Measurements from ENCODE around the gene NRDC. TPM values are rescaled to one million over a fixed set of nuclear protein-coding genes. Genes with fewer than 3 reads are reported as not detected.

The NRDC gene
- total and polyA plus RNA-seq, 2 experiments from 2014 or later, result 129 to 217 TPM

DNA sequence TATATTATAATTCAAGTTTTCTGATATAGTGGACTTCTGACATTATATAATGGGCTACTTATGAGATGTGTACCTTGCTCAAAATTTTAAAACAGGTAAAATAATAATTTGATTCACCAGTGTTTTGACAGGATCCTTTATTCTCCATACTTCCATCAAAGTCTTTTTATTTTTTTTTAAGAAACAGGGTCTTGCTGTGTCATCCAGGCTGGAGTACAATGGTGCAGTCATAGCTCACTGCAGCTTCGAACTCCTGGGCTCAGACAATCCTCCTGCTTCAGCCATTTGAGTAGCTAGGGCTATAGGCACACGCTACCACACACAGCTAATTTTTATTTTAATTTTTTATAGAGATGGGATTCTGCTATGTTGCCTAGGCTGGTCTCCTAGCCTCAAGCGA, 129.4 kb downstream of the NRDC start (continued):
- no peak for TF ChIP-seq ZNF462 (CRISPR knock-in tag; IDR thresholded peaks at IDR 0.05)
- no peak for TF ChIP-seq STAT1 (IDR thresholded peaks at IDR 0.05; ENCODE audit: unreplicated experiment)
- no peak for TF ChIP-seq REST (IDR thresholded peaks at IDR 0.05; ENCODE audit: unreplicated experiment)
- TF ChIP-seq, protein P1, sequence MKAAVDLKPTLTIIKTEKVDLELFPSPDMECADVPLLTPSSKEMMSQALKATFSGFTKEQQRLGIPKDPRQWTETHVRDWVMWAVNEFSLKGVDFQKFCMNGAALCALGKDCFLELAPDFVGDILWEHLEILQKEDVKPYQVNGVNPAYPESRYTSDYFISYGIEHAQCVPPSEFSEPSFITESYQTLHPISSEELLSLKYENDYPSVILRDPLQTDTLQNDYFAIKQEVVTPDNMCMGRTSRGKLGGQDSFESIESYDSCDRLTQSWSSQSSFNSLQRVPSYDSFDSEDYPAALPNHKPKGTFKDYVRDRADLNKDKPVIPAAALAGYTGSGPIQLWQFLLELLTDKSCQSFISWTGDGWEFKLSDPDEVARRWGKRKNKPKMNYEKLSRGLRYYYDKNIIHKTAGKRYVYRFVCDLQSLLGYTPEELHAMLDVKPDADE (IDR thresholded peaks at IDR 0.05), result no peak
- no peak for TF ChIP-seq EZH2phosphoT487 (IDR thresholded peaks at IDR 0.05; ENCODE audit: unreplicated experiment)

Data from GM23338 (cell line).